Transverse colon (tissue), 4 donors: ENCODE results near the gene BTBD2. TPM values are rescaled to one million over a fixed set of nuclear protein-coding genes. Genes with fewer than 3 reads are reported as not detected.

ENCODE experiments used
- DNase-seq: peaks from one replicate; pipeline ENCODE4 v3.0.0-alpha.2; 2019
- H3K27ac ChIP-seq, 4 donors: fragments of 200-600 bp; sonication (generic); 2 replicates each; pipeline ENCODE4 v1.5.1; 2016 to 2018; ENCODE audit warnings: inconsistent platforms in 4 of 4
- H3K27me3 ChIP-seq: fragments of 200-600 bp; sonication (generic); 2 replicates; pipeline ENCODE4 v1.5.1; 2017; ENCODE audit warnings: inconsistent platforms
- H3K36me3 ChIP-seq, 4 donors: fragments of 200-600 bp; sonication (generic); 2 replicates each; pipeline ENCODE4 v1.5.1; 2017 to 2019; ENCODE audit warnings: inconsistent platforms in 4 of 4
- H3K4me1 ChIP-seq, 4 donors: fragments of 200-600 bp; sonication (generic); 2 replicates each; pipeline ENCODE4 v1.5.1; 2017 to 2020; ENCODE audit warnings: inconsistent platforms in 4 of 4
- H3K4me3 ChIP-seq, 4 donors: fragments of 200-600 bp; sonication (generic); 1 replicate in 1 of 4; 2 replicates in 3 of 4; pipeline versions ENCODE4 v1.5.1 to v1.6.1; 2017 to 2019; ENCODE audit warnings: inconsistent platforms in 4 of 4
- H3K9me3 ChIP-seq, 2 donors: fragments of 200-600 bp; sonication (generic); 2 replicates each; pipeline ENCODE4 v1.5.1; 2017 to 2019; ENCODE audit warnings: inconsistent platforms in 2 of 2
- CTCF ChIP-seq, 5 experiments: fragments of 200-600 bp in 3 of 5; fragments of 450-650 bp in 2 of 5; sonication (generic) in 3 of 5; IDR thresholded peaks; 1 replicate in 2 of 5; 2 replicates in 3 of 5; pipeline ENCODE4 v1.5.1; 2016 to 2017; ENCODE audit warnings: antibody characterized with exemption in 5 of 5, inconsistent platforms in 3 of 5, mild to moderate bottlenecking in 2 of 5, moderate library complexity in 1 of 5
- EP300 ChIP-seq: sonication (generic); formaldehyde crosslinking; IDR thresholded peaks from one replicate; pipeline ENCODE4 v1.6.1; 2017; ENCODE audit warnings: antibody characterized with exemption, low read depth
- POLR2A ChIP-seq: fragments of 450-650 bp; IDR thresholded peaks from one replicate; pipeline ENCODE4 v1.6.1; 2016; ENCODE audit warnings: antibody characterized with exemption, mild to moderate bottlenecking, moderate library complexity
- POLR2AphosphoS5 ChIP-seq, 3 donors: sonication (generic); formaldehyde crosslinking; IDR thresholded peaks; one replicate each; pipeline ENCODE4 v1.6.1; 2016; ENCODE audit warnings: antibody characterized with exemption in 3 of 3
- WGBS, 2 donors: methylation state at CpG; one replicate each; pipeline ENCODE4 v1.1.5; 2018; ENCODE audit warnings: low coverage in 1 of 2; 5-methylcytosine and 5-hydroxymethylcytosine counted together
- in situ Hi-C, 4 donors: fragments of 200-750 bp; cut with MboI; loops; one replicate each; pipeline versions ENCODE4 v1.15.0 to v1.15.1; 2017; ENCODE audit warnings: low sequenced_read_pairs in 3 of 4, low pct_ligation_motif_present in 1 of 4, low pct_unique_long_range_greater_than_20kb in 1 of 4
- intact Hi-C: fragments of 100-400 bp; cut with DNase I; formaldehyde crosslinking; loops from one replicate; pipeline ENCODE4 v1.15.1; 2023; ENCODE audit warnings: low total_unique reads
- total RNA-seq, 4 donors: library from RNA; depleted of rRNA; stranded (reverse); fragments of >200 nt; gene quantifications; one replicate each; pipeline ENCODE4 v1.1.0, GENCODE V29; 2016

BTBD2 gene
- total RNA-seq, 4 donors from 2014 or later: 66.7 to 88.6 (median 84.4) TPM

- Histone ChIP-seq H3K27me3 (no peaks in the 10 kb centered on the region), H3K4me1 (no peaks in the 10 kb centered on the region), H3K36me3 (no peaks in the 10 kb centered on the region), H3K4me3 (no peak overlapping the region), H3K27ac (no peak overlapping the region), H3K9me3 (no peaks in the 10 kb centered on the region)
- no peak for DNase-seq
- TF ChIP-seq EP300: no peak
- no peak for TF ChIP-seq POLR2A
- intact Hi-C loops: no loop called here
- in situ Hi-C loops: no loop called here
- WGBS, 2 donors: 97% methylated on average over 16 of the region's 16 CpGs; no CpG with 5 or more reads in 1 of the 2 donors
These were observed 64.9 kb downstream of the BTBD2 start for GRCh38 chr19:1950640-1951039.

GRCh38 chr19:1949304-1950101 lies 66.0 kb downstream of the BTBD2 start:
- H3K27me3 ChIP-seq: no peaks in the 10 kb centered on the region
- no peaks in the 10 kb centered on the region for H3K9me3 ChIP-seq
- H3K27ac ChIP-seq: no peak overlapping the region
- in situ Hi-C loops (no loop called here), intact Hi-C loops (no loop called here)
- no peak for TF ChIP-seq POLR2AphosphoS5 (IDR thresholded peaks at IDR 0.05)
- no peak for TF ChIP-seq EP300
- no peak for TF ChIP-seq POLR2A
- TF ChIP-seq CTCF (IDR thresholded peaks at IDR 0.05): no peak
- H3K4me1 ChIP-seq: peaks cover 0 to 7% (median 4%) of the 10 kb centered on the region in 4 donors
- no peak overlapping the region for H3K4me3 ChIP-seq
- WGBS, 2 donors: 80 to 94% methylated on average over 10 to 44 of the region's 44 CpGs
- H3K36me3 ChIP-seq: no peaks in the 10 kb centered on the region
- no peak for DNase-seq

- in situ Hi-C loops (no loop called here), intact Hi-C loops (no loop called here)
- H3K27ac ChIP-seq: no peak overlapping the region
- no peak for DNase-seq
- WGBS, 2 donors: 83 to 100% methylated on average over 3 to 33 of the region's 34 CpGs
- no peak for TF ChIP-seq POLR2A
- no peak for TF ChIP-seq CTCF (IDR thresholded peaks at IDR 0.05)
- TF ChIP-seq EP300: no peak
- no peak for TF ChIP-seq POLR2AphosphoS5 (IDR thresholded peaks at IDR 0.05)
- no peaks in the 10 kb centered on the region for H3K27me3 ChIP-seq
- H3K36me3 ChIP-seq: no peaks in the 10 kb centered on the region
- no peaks in the 10 kb centered on the region for H3K9me3 ChIP-seq
- peaks cover 5 to 25% (median 17%) of the 10 kb centered on the region in 4 donors for H3K4me1 ChIP-seq
- no peak overlapping the region for H3K4me3 ChIP-seq
These were observed 67.8 kb downstream of the BTBD2 start for GRCh38 chr19:1947651-1948209.

GRCh38 chr19:1945899-1946298 lies 69.6 kb downstream of the BTBD2 start:
- TF ChIP-seq POLR2AphosphoS5 (IDR thresholded peaks at IDR 0.05) (no peak), POLR2A (no peak), EP300 (no peak), CTCF (IDR thresholded peaks at IDR 0.05) (peak; percentile 57 to 66 (median 61))
- WGBS, 2 donors: 49 to 60% methylated on average over 2 to 18 of the region's 18 CpGs

More at GRCh38 chr19:1945899-1946298, 69.6 kb downstream of the BTBD2 start:
- in situ Hi-C loops (no loop called here), intact Hi-C loops (no loop called here)
- Histone ChIP-seq H3K27me3 (no peaks in the 10 kb centered on the region), H3K9me3 (no peaks in the 10 kb centered on the region), H3K27ac (no peak overlapping the region), H3K4me3 (no peak overlapping the region), H3K36me3 (no peaks in the 10 kb centered on the region), H3K4me1 (peaks cover 9 to 32% (median 23%) of the 10 kb centered on the region in 4 donors)
- DNase-seq: peak; percentile 65
